HG03196 (cell line): ENCODE measurements around the gene IL6.
"Not testable (repeated sequence)": the region's sequence is repeated elsewhere in the genome, so short reads cannot be mapped to it uniquely, and the experiment has no call there.

Experiments used
- ATAC-seq: cut with Tn5 transposase; IDR thresholded peaks from one replicate; pipeline ENCODE4 v1.9.1; 2021; ENCODE audit not compliant: unreplicated experiment

IL6 gene

DNA sequence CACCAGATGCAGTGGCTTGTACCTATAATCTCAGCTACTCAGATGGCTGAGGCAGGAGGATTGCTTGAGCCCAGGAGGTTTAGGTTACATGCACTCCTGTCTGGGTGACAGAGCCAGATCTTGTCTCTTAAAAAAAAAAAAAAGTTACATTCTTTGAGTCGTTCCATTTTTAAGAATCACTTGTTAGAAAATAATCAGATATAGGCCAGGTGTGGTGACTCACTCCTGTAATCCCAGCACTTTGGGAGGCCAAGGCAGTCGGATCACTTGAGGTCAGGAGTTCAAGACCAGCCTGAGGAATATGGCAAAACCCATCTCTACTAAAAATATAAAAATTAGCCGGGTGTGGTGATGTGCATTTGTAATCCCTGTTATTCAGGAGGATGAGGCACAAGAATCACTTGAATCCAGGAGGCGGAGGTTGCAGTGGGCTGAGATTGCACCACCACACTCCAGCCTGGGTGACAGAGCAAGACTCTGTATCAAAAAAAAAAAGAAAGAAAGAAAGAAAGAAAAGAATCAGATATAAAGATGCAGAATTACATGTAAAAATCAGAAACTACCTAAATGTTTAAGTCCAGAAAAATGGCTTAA is 52.8 kb downstream of the IL6 start:
- not testable (repeated sequence) for ATAC-seq

DNA sequence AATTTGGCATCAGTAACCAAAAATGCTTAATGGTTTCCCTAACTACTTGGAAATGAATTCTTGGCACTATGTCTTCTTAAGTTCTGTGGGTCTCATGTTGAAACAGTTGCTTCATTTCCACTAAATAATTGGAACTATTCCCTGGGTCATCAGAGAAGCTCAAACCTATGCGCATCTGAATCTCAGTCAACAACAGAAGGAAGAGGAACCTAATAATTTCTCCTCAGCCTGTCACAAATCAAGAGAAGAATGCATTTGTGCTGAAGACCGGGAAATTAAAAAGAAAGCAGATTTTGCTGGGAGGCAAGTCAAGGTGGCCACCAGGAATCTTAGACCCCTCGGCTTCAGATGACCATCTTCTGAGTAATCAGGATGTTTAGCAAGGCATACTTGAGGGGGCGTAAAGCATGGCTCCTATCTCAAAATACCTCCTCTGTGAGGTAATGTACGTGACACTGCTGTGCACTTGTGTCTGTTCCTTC is 54.3 kb downstream of the IL6 start:
- ATAC-seq, result no peak
